ENCODE data around the gene MRPS5. TPM values are rescaled to one million over a fixed set of nuclear protein-coding genes. Genes with fewer than 3 reads are reported as not detected.

MRPS5 gene
- total and polyA plus RNA-seq, 12 donors, result 50.6 to 144 (median 61.7) TPM

GRCh38 chr2:95057535-95058370 lies 63.9 kb downstream of the MRPS5 start:
- Histone ChIP-seq H3K9me3 (no peaks in the 10 kb centered on the region), H3K4me1 (no peaks in the 10 kb centered on the region), H3K4me3 (no peak overlapping the region), H3K36me3 (no peaks in the 10 kb centered on the region), H3K27ac (no peak overlapping the region), H3K27me3 (peaks cover 0 to 63% (median 18%) of the 10 kb centered on the region in 7 donors)
- DNase-seq, result no peak
- intact Hi-C loops (cut with DNase I), result no loop called here
- TF ChIP-seq CTCF (IDR thresholded peaks at IDR 0.05), result no peak
- WGBS, 2 donors, result 79 to 81% methylated on average over 28 of the region's 28 CpGs
- no peak for ATAC-seq

GRCh38 chr2:95056461-95057459 lies 64.8 kb downstream of the MRPS5 start:
- no peak for ATAC-seq
- intact Hi-C loops (cut with DNase I), result no loop called here
- TF ChIP-seq CTCF (IDR thresholded peaks at IDR 0.05), result no peak
- H3K4me3 ChIP-seq, result no peak overlapping the region
- WGBS, 2 donors, result 84 to 87% methylated on average over 15 of the region's 15 CpGs
- H3K36me3 ChIP-seq, result no peaks in the 10 kb centered on the region
- peaks cover 0 to 61% (median 16%) of the 10 kb centered on the region in 7 donors for H3K27me3 ChIP-seq
- no peak for DNase-seq
- H3K27ac ChIP-seq, result no peak overlapping the region
- H3K9me3 ChIP-seq, result no peaks in the 10 kb centered on the region
- H3K4me1 ChIP-seq, result no peaks in the 10 kb centered on the region

GRCh38 chr2:95056044-95056443 lies 65.6 kb downstream of the MRPS5 start:
- no peak for TF ChIP-seq CTCF (IDR thresholded peaks at IDR 0.05)
- intact Hi-C loops (cut with DNase I), result no loop called here
- Histone ChIP-seq H3K36me3 (no peaks in the 10 kb centered on the region), H3K4me3 (no peak overlapping the region), H3K9me3 (no peaks in the 10 kb centered on the region), H3K27ac (no peak overlapping the region), H3K27me3 (peaks cover 0 to 58% (median 16%) of the 10 kb centered on the region in 7 donors), H3K4me1 (no peaks in the 10 kb centered on the region)
- DNase-seq, result no peak
- 84 to 85% methylated on average over 8 of the region's 8 CpGs for WGBS, 2 donors
- no peak for ATAC-seq

- intact Hi-C loops (cut with DNase I), result no loop called here
- no peaks in the 10 kb centered on the region for H3K9me3 ChIP-seq
- ATAC-seq, result no peak
- H3K27ac ChIP-seq, result no peak overlapping the region
- H3K4me1 ChIP-seq, result no peaks in the 10 kb centered on the region
- WGBS, 2 donors, result 60 to 66% methylated on average over 3 of the region's 3 CpGs
- TF ChIP-seq CTCF (IDR thresholded peaks at IDR 0.05), result no peak
- no peak for DNase-seq
- no peak overlapping the region for H3K4me3 ChIP-seq
- H3K27me3 ChIP-seq, result peaks cover 0 to 58% (median 12%) of the 10 kb centered on the region in 7 donors
- no peaks in the 10 kb centered on the region for H3K36me3 ChIP-seq
Observed at GRCh38 chr2:95055262-95055661, 66.3 kb downstream of the MRPS5 start.
